Skeletal muscle satellite cell (primary cell): ENCODE data around the gene RPL12. TPM values are rescaled to one million over a fixed set of nuclear protein-coding genes. Genes with fewer than 3 reads are reported as not detected.

Experiments used
- H3K27me3 ChIP-seq: 2 replicates; pipeline ENCODE4 v1.7.0; 2013; ENCODE audit warnings: low read length; ENCODE audit not compliant: control insufficient read depth, insufficient read depth
- H3K36me3 ChIP-seq: 2 replicates; pipeline ENCODE4 v1.7.0; 2013; ENCODE audit warnings: mild to moderate bottlenecking, control low read depth, low read length; ENCODE audit not compliant: insufficient read depth
- H3K4me1 ChIP-seq: 2 replicates; pipeline ENCODE4 v1.7.0; 2013; ENCODE audit warnings: low read length; ENCODE audit not compliant: control insufficient read depth, insufficient read depth
- H3K4me2 ChIP-seq: 2 replicates; pipeline ENCODE4 v1.7.0; 2013; ENCODE audit warnings: mild to moderate bottlenecking, low read length
- H3K4me3 ChIP-seq: 2 replicates; pipeline ENCODE4 v1.7.0; 2013; ENCODE audit warnings: low read length
- H3K9ac ChIP-seq: 2 replicates; pipeline ENCODE4 v1.7.0; 2013; ENCODE audit warnings: mild to moderate bottlenecking, low read depth, low read length, moderate library complexity
- H3K9me3 ChIP-seq: replicated peaks from 2 replicates; pipeline ENCODE4 v1.7.0; 2013; ENCODE audit warnings: mild to moderate bottlenecking, control low read depth, low read length
- total RNA-seq: library from RNA; depleted of rRNA; stranded (reverse); fragments of >200 nt; gene quantifications from 2 replicates; pipeline ENCODE4 v1.2.3, GENCODE V29; 2012; rRNA removed

RPL12 gene
- total RNA-seq, result 1,517 and 2,392 TPM in 2 replicates

DNA sequence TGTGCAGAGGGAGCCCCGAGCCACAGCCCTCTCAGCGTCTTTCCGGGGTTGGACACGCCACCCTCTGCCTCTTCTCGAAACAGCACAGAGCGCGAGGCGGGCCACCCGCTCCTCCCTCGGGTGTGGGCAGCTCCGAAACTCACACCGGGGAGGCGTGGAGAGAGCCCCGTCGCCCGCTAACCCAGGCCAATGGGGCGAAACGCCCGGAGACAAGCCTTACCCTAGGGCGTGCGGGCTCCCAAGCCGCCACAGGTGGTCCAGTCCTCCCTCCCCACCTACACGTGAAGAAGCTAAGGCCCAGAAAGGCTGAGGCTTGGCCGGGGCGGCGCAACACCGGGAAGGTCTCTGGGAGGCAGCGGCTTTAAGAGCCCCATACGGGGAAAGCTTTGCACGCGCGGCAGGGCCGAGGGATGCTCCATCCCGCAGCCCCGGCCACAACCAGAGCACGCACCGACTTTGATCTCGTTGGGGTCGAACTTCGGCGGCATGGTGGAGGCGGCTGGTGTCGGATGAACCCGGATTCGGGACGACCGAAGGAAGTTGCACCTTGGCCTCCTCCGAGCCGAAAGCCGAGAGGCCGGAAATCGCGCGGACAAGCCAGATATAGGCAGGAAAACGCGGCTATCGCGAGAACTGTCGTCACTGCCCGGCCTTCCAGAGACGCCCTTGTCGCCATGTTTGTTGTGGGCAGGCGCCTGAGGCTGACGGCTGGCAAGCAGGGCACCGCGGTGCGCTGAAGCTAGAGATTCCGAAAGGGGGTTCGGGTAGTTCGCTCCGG is at the start of gene RPL12, which contains the start of gene LRSAM1:
RPL12 (minus strand) TSS at position 577 of the 778 bp plus-strand sequence; CDS start at position 488, 89 bp downstream.
LRSAM1 (plus strand) TSS at position 681 of the 778 bp plus-strand sequence. CDS start 3,018 bp downstream, outside the sequence.
- Histone ChIP-seq H3K4me3 (peak within 1 kb of the TSS; percentile 92), H3K9me3 (peaks cover 2% of the 10 kb centered on the region), H3K36me3 (peaks cover 59% of the 10 kb centered on the region), H3K9ac (peak within 1 kb of the TSS; percentile 99), H3K4me2 (peak within 1 kb of the TSS; percentile 99), H3K27me3 (no peaks in the 10 kb centered on the region), H3K4me1 (peaks cover 23% of the 10 kb centered on the region)

DNA sequence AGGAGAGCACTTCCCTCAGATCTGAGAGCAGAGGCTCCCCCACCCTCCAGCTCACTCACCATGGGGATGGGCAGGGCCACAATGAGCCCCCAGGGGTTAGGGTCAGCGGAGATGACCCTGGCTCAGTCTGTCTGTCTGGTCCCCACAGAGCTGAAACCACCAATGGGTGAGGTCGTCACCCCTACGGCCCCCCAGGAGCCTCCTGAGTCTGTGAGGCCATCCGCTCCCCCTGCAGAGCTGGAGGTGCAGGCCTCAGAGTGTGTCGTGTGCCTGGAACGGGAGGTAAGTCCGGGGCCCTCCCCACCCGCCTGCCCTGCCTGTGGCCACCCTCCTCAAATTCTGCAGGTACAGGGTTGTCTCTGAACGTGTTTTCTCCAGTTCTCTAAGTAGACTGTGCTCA is 49.7 kb upstream of the RPL12 start:
- Histone ChIP-seq H3K4me3 (no peak overlapping the region), H3K9me3 (no peaks in the 10 kb centered on the region), H3K9ac (no peak overlapping the region), H3K36me3 (peaks cover 76% of the 10 kb centered on the region), H3K4me2 (no peak overlapping the region), H3K27me3 (no peaks in the 10 kb centered on the region), H3K4me1 (peaks cover 31% of the 10 kb centered on the region)

DNA sequence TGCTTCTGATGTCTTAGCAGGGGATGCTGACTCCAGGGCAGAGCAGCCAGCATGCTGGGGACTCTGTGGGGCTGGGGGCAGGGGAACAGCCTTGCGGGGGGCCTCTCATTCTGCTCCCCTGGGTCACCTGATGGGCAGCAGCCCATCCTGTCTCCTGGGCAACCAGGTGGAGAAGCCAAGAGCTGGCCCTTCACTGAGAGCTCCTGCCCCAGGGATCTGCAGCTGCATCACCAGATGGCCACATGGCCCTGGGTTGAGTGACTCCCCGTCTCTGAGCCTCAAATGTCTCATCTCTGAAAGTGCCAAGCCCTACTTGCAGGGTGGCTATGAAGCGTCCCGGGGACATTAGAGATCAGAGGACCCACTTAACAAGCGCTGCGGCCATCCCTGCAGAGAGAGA is 49.2 kb upstream of the RPL12 start:
- no peak overlapping the region for H3K4me3 ChIP-seq
- peaks cover 35% of the 10 kb centered on the region for H3K4me1 ChIP-seq
- no peaks in the 10 kb centered on the region for H3K9me3 ChIP-seq
- no peaks in the 10 kb centered on the region for H3K27me3 ChIP-seq
- no peak overlapping the region for H3K4me2 ChIP-seq
- no peak overlapping the region for H3K9ac ChIP-seq
- H3K36me3 ChIP-seq, result peaks cover 73% of the 10 kb centered on the region

DNA sequence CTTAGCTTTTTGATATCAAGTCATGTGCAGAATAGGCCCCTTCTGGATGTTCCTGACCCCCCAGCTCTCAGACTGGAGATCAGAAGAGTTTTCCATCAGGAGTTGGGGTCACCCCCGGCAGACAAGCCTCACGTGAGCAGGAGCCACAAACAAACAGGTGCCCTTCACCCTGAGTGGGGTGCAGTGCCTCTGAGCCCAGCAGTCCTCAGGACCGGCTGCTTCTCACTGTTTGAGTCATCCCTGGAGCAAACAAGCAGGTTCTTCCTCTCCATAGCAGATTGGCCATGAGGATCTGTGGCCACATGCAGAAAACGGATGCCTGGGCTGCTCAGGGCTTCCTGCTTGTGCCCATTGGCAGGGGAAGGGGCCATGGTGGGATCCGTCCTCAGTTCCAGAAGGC is 47.1 kb upstream of the RPL12 start:
- no peaks in the 10 kb centered on the region for H3K9me3 ChIP-seq
- peaks cover 65% of the 10 kb centered on the region for H3K36me3 ChIP-seq
- H3K9ac ChIP-seq, result no peak overlapping the region
- H3K4me1 ChIP-seq, result peaks cover 33% of the 10 kb centered on the region
- H3K27me3 ChIP-seq, result no peaks in the 10 kb centered on the region
- no peak overlapping the region for H3K4me2 ChIP-seq
- no peak overlapping the region for H3K4me3 ChIP-seq

DNA sequence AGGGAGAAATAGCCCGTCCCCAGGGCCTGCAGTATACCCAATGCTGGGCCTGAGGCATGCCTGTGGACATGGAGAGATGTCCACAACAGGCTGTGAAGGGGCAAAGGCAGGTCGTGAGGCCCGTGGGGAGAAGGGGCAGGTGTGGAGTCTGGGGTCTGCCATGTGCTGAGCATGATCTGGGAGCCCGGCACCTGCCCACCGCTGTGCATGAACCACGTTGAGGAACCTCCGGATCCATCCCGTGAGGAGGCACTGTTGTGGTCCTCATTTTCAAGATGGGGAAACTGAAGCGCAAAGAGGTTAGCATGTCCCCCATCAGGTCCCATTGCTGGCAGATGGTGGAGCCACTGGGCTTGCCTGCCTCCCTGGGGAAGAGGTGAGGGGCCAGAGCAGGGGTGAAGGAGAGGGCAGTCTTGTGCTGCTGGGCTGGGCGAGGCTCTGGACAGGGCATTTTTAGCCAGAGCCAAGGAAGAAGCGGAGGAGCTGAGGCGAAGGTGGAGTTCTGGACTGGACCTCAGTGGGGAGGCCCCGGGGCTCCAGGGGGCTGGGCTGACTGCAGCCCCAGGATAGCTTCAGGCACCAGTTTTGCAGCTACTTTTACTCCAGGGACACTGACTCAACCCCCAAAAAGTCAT is 46.6 kb upstream of the RPL12 start:
- Histone ChIP-seq H3K27me3 (no peaks in the 10 kb centered on the region), H3K4me1 (peaks cover 33% of the 10 kb centered on the region), H3K4me2 (no peak overlapping the region), H3K4me3 (no peak overlapping the region), H3K36me3 (peaks cover 62% of the 10 kb centered on the region), H3K9ac (no peak overlapping the region), H3K9me3 (no peaks in the 10 kb centered on the region)

DNA sequence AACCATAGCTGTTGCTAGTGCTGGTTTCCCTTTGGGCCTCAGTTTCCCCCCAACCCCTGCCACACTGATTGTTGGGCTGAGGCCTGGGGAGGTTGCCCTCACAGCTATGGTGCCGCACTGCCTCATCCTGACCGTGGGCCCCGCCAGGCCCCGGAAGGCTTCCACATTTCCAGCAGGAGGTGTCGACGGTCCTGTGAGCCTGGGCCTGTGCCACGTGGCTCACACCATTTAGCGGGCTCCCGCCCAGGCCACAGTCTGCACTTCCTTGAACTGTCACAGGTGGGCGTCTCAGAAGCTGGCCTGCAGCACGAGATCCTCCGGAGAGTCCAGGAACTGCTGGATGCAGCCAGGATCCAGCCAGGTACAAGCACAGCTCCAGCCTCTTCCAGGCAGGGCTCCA is 45.8 kb upstream of the RPL12 start:
- Histone ChIP-seq H3K27me3 (no peaks in the 10 kb centered on the region), H3K9ac (no peak overlapping the region), H3K36me3 (peaks cover 63% of the 10 kb centered on the region), H3K4me3 (no peak overlapping the region), H3K4me1 (peaks cover 33% of the 10 kb centered on the region), H3K4me2 (no peak overlapping the region), H3K9me3 (no peaks in the 10 kb centered on the region)

DNA sequence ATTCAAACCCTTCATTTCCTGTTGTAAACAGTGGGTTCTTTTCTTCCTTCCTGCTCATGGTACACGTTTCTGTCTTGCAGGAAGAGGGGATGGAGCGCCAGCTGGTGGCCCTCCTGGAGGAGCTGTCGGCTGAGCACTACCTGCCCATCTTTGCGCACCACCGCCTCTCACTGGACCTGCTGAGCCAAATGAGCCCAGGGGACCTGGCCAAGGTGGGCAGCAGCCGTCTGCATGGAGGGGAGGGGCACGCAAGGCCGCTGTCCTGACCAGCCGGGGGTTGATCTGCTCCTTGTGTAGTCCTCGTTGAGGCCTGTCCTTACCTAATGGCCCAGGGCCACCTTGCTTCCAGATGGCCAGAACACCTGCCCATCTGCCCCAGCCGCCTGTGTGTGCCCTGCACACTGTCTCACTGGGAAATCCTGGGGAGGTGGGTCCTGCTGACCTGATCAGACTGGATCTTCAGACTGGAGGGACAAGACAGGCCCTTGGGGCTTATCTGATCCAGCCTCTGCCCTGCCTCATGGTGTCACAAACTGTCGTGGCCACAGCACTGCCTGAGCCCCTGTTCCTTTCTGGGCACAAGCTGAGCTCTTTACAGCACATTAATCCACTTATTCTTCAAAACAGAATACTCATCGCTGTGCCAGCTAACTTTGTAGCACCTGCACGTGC is 44.8 kb upstream of the RPL12 start:
- Histone ChIP-seq H3K9me3 (no peaks in the 10 kb centered on the region), H3K4me1 (peaks cover 33% of the 10 kb centered on the region), H3K27me3 (no peaks in the 10 kb centered on the region), H3K36me3 (peaks cover 60% of the 10 kb centered on the region), H3K4me2 (no peak overlapping the region), H3K9ac (peak overlapping the region; percentile 26), H3K4me3 (no peak overlapping the region)

DNA sequence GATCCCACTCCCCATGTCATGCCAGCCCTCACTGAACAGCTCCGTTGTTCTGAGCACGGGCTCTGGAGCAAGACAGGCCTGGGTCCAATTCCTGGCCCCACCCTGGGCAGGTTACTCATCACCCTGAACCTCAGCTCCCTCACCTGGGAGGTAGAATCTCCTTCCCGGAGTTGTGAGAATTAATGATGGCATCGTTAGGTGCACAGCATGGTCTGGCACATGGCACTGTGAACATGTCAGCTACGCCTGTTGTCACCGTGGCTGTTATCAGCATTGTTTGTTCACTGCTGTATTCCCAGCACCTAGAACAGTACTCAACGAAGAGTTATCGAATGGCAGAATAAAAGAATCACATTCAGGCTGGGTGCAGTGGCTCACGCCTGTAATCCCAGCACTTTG is 43.1 kb upstream of the RPL12 start:
- Histone ChIP-seq H3K4me2 (no peak overlapping the region), H3K27me3 (no peaks in the 10 kb centered on the region), H3K4me1 (peaks cover 33% of the 10 kb centered on the region), H3K9ac (no peak overlapping the region), H3K36me3 (peaks cover 53% of the 10 kb centered on the region), H3K9me3 (no peaks in the 10 kb centered on the region), H3K4me3 (no peak overlapping the region)

DNA sequence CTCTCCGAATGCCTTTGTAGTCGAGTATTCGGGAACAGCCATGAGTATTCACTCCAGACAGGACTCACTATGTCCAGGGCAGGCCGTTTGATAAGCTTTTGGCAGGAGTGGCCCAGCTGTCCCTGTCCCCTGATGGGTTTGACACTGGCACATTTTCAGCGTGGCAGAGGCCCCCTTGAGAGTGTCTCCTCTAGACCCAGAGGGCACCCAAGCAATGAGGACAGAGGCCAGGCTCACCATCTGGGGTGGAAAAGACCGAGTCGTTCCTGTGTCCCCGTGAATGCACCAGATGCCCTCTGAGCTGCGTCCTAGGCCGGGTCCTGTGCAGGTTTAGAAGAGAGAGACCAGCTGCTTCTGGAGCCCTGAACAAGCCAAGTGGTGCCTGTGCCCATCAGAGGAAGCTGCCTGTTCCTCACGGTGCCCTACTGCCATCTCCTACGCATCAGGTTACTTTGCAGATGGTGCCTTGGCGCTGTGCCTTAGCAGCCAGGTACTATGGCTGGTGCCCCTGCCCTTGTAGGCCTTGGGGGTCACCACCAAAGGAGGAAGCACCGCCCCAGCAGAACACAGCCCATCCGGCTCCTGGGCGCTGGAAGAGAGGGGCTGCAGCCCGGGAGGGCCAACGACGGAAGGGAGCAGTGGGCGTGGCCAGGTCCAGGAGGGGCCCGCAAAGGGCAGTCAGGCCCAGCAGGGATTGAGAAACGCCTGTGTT is 42.5 kb upstream of the RPL12 start:
- Histone ChIP-seq H3K9me3 (no peaks in the 10 kb centered on the region), H3K4me1 (peaks cover 33% of the 10 kb centered on the region), H3K36me3 (peaks cover 57% of the 10 kb centered on the region), H3K4me3 (no peak overlapping the region), H3K4me2 (no peak overlapping the region), H3K9ac (no peak overlapping the region), H3K27me3 (no peaks in the 10 kb centered on the region)

DNA sequence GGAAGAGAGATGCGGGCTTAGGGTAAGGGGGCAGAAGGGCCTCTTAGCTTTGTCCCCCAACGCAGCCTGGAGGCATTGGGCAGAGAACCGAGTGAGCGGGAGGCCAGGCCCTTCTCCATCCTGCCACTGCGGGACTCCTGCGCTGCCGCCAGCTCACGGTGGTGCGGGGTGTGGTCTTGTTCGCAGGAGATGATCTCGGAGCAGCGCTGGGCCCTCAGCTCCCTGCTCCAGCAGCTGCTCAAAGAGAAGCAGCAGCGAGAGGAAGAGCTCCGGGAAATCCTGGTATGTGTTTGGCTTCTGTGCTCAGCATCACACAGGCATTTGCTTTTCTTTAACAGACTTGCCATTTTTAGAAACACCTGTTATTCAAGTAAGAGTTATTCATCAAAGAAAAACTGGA is 41.4 kb upstream of the RPL12 start:
- no peaks in the 10 kb centered on the region for H3K27me3 ChIP-seq
- H3K4me3 ChIP-seq, result no peak overlapping the region
- no peak overlapping the region for H3K4me2 ChIP-seq
- peaks cover 51% of the 10 kb centered on the region for H3K36me3 ChIP-seq
- no peaks in the 10 kb centered on the region for H3K9me3 ChIP-seq
- H3K9ac ChIP-seq, result no peak overlapping the region
- peaks cover 29% of the 10 kb centered on the region for H3K4me1 ChIP-seq

DNA sequence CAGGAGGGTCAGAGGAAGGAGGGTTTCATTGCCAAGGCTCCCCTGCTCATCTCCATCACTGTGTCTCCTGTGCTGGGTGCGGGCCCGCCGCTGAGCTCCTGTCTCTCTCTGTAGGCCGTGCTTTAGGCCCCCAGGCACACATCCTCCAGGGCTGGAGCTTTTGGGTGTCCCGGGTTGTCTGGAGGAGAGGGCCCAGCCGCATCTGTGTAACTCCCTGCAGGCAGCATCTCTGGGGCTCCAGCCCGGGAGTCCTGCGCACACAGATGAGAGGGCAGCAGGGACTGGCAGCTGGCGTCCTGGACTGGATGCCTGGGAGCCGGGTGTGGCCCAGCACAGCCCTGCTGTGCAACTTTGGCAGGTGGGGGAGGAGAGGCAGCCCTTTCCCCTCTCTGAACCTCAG is 40.3 kb upstream of the RPL12 start:
- Histone ChIP-seq H3K4me1 (peaks cover 18% of the 10 kb centered on the region), H3K36me3 (peaks cover 42% of the 10 kb centered on the region), H3K4me2 (no peak overlapping the region), H3K27me3 (no peaks in the 10 kb centered on the region), H3K9me3 (no peaks in the 10 kb centered on the region), H3K9ac (no peak overlapping the region), H3K4me3 (no peak overlapping the region)
